H9 (cell line): ENCODE measurements around the gene AFAP1. TPM values are rescaled to one million over a fixed set of nuclear protein-coding genes. Genes with fewer than 3 reads are reported as not detected.
A peak's percentile ranks its signal among the peaks of the same experiment; 100 is the strongest.

Source experiments
- DNase-seq: peaks from one replicate; pipeline ENCODE4 v3.0.0-alpha.2; 2017
- H2AFZ ChIP-seq: one replicate; pipeline ENCODE4 v1.6.1; 2013; ENCODE audit warnings: mild to moderate bottlenecking, low read length, control low read depth, moderate library complexity
- H2AK5ac ChIP-seq: 2 replicates; pipeline ENCODE4 v1.6.1; 2013; ENCODE audit warnings: low read length, control low read depth, mixed read lengths; ENCODE audit not compliant: insufficient read length
- H2BK120ac ChIP-seq: one replicate; pipeline ENCODE4 v1.6.1; 2013; ENCODE audit warnings: low read depth, mild to moderate bottlenecking, low read length, control low read depth, inconsistent platforms; ENCODE audit not compliant: poor library complexity, severe bottlenecking
- H2BK12ac ChIP-seq: 2 replicates; pipeline ENCODE4 v1.6.1; 2013; ENCODE audit warnings: low read length, control low read depth, mixed read lengths, low read depth; ENCODE audit not compliant: insufficient read length
- H2BK15ac ChIP-seq: 2 replicates; pipeline ENCODE4 v1.6.1; 2013; ENCODE audit warnings: low read depth, low read length, control low read depth
- H2BK20ac ChIP-seq: one replicate; pipeline ENCODE4 v1.6.1; 2013; ENCODE audit warnings: low read depth, mild to moderate bottlenecking, low read length, control low read depth, inconsistent platforms; ENCODE audit not compliant: poor library complexity, severe bottlenecking
- H2BK5ac ChIP-seq: 2 replicates; pipeline ENCODE4 v1.6.1; 2013; ENCODE audit warnings: low read length, control low read depth, mixed read lengths; ENCODE audit not compliant: insufficient read length
- H3K14ac ChIP-seq: 2 replicates; pipeline ENCODE4 v1.6.1; 2013; ENCODE audit warnings: low read length, control low read depth; ENCODE audit not compliant: insufficient read depth
- H3K18ac ChIP-seq: 2 replicates; pipeline ENCODE4 v1.6.1; 2013; ENCODE audit warnings: low read depth, mild to moderate bottlenecking, mixed read lengths, low read length, control low read depth; ENCODE audit not compliant: insufficient read length
- H3K23ac ChIP-seq: 2 replicates; pipeline ENCODE4 v1.6.1; 2013; ENCODE audit warnings: low read length, control low read depth, mixed read lengths, low read depth; ENCODE audit not compliant: insufficient read length
- H3K23me2 ChIP-seq: 2 replicates; pipeline ENCODE4 v1.6.1; 2013; ENCODE audit warnings: low read depth, mild to moderate bottlenecking, mixed read lengths, low read length, control low read depth; ENCODE audit not compliant: insufficient read length, poor library complexity, severe bottlenecking
- H3K27ac ChIP-seq: 2 replicates; pipeline ENCODE4 v1.5.1; 2013; ENCODE audit warnings: low read length, control low read depth, mixed read lengths, low read depth; ENCODE audit not compliant: insufficient read length
- H3K27me3 ChIP-seq: 2 replicates; pipeline ENCODE4 v1.6.1; 2013; ENCODE audit warnings: low read length, control low read depth, inconsistent platforms; ENCODE audit not compliant: insufficient read depth
- H3K4ac ChIP-seq: 2 replicates; pipeline ENCODE4 v1.6.1; 2013; ENCODE audit warnings: low read depth, mild to moderate bottlenecking, control low read depth, inconsistent platforms, low read length, moderate library complexity
- H3K4me1 ChIP-seq: 2 replicates; pipeline ENCODE4 v1.6.1; 2013; ENCODE audit warnings: low read length, control low read depth, inconsistent platforms; ENCODE audit not compliant: insufficient read depth
- H3K4me2 ChIP-seq: 2 replicates; pipeline ENCODE4 v1.6.1; 2013; ENCODE audit warnings: low read length, control low read depth, mixed read lengths; ENCODE audit not compliant: insufficient read length, insufficient read depth
- H3K56ac ChIP-seq: 2 replicates; pipeline ENCODE4 v1.6.1; 2013; ENCODE audit warnings: low read depth, mild to moderate bottlenecking, mixed read lengths, low read length, control low read depth; ENCODE audit not compliant: insufficient read length
- H3K79me1 ChIP-seq: 2 replicates; pipeline ENCODE4 v1.6.1; 2013; ENCODE audit warnings: low read depth, mild to moderate bottlenecking, moderate library complexity, low read length, control low read depth, inconsistent platforms; ENCODE audit not compliant: insufficient read depth, poor library complexity, severe bottlenecking
- H3K79me2 ChIP-seq: 2 replicates; pipeline ENCODE4 v1.6.1; 2013; ENCODE audit warnings: low read length, control low read depth, inconsistent platforms; ENCODE audit not compliant: insufficient read depth
- H3K9ac ChIP-seq: 2 replicates; pipeline ENCODE4 v1.6.1; 2013; ENCODE audit warnings: low read length, control low read depth, mixed read lengths; ENCODE audit not compliant: insufficient read length; ENCODE audit errors: extremely low read depth
- H3K9me3 ChIP-seq: one replicate; pipeline ENCODE4 v1.6.1; 2013; ENCODE audit warnings: low read depth, low read length, inconsistent platforms; ENCODE audit not compliant: control insufficient read depth
- H3T11ph ChIP-seq: one replicate; pipeline ENCODE4 v1.6.1; 2013; ENCODE audit warnings: mild to moderate bottlenecking, low read length, control low read depth, inconsistent platforms
- H4K20me1 ChIP-seq: one replicate; pipeline ENCODE4 v1.6.1; 2013; ENCODE audit not compliant: control insufficient read depth, insufficient read length, insufficient read depth
- H4K5ac ChIP-seq: 2 replicates; pipeline ENCODE4 v1.6.1; 2013; ENCODE audit warnings: low read depth, mild to moderate bottlenecking, mixed read lengths, low read length, control low read depth; ENCODE audit not compliant: insufficient read length
- H4K8ac ChIP-seq: replicated peaks from 2 replicates; pipeline ENCODE4 v1.6.1; 2013; ENCODE audit warnings: low read length, control low read depth, mixed read lengths, low read depth; ENCODE audit not compliant: insufficient read length
- H4K91ac ChIP-seq: 2 replicates; pipeline ENCODE4 v1.6.1; 2013; ENCODE audit warnings: low read depth, mild to moderate bottlenecking, moderate library complexity, mixed read lengths, low read length, control low read depth; ENCODE audit not compliant: insufficient read length
- H3K27ac Mint-ChIP-seq, 3 experiments: 2 replicates in 2 of 3; 3 replicates in 1 of 3; pipeline ENCODE4 v1.8.0; 2020 to 2021; ENCODE audit warnings: mixed read lengths in 3 of 3, mild to moderate bottlenecking in 1 of 3, moderate library complexity in 1 of 3
- H3K27me3 Mint-ChIP-seq: 2 replicates; pipeline ENCODE4 v1.8.0; 2021; ENCODE audit warnings: low read depth, mild to moderate bottlenecking, moderate library complexity, mixed read lengths
- H3K36me3 Mint-ChIP-seq, 3 experiments: 2 replicates in 2 of 3; 3 replicates in 1 of 3; pipeline ENCODE4 v1.8.0; 2020 to 2021; ENCODE audit warnings: low read depth in 3 of 3, mixed read lengths in 3 of 3; ENCODE audit not compliant: insufficient read depth in 1 of 3
- H3K4me1 Mint-ChIP-seq, 2 experiments: 2 replicates each; pipeline ENCODE4 v1.8.0; 2020; ENCODE audit warnings: mixed read lengths in 2 of 2
- H3K4me3 Mint-ChIP-seq, 2 experiments: 2 replicates in 1 of 2; 3 replicates in 1 of 2; pipeline ENCODE4 v1.8.0; 2020 to 2021; ENCODE audit warnings: mild to moderate bottlenecking in 2 of 2, mixed read lengths in 2 of 2, moderate library complexity in 1 of 2
- H3K9me3 Mint-ChIP-seq, 2 experiments: 2 replicates in 1 of 2; 3 replicates in 1 of 2; pipeline ENCODE4 v1.8.0; 2020; ENCODE audit warnings: mild to moderate bottlenecking in 2 of 2, mixed read lengths in 2 of 2, moderate library complexity in 1 of 2
- CTCF ChIP-seq: fragments of 200-600 bp; sonication (generic); conservative IDR thresholded peaks from 3 replicates; pipeline ENCODE4 v1.8.0; 2021; ENCODE audit warnings: antibody characterized with exemption, mild to moderate bottlenecking
- WGBS: extraction: QIAGEN DNeasy Blood & Tissue Kit; methylation state at CpG from one replicate; pipeline ENCODE4 v1.1.7; 2013; ENCODE audit warnings: missing lambda C conversion rate, low lambda C conversion rate, mixed read lengths; ENCODE audit not compliant: insufficient read length; ENCODE audit errors: extremely low coverage; 5-methylcytosine and 5-hydroxymethylcytosine counted together
- total RNA-seq: library from RNA; stranded (reverse); gene quantifications from 2 replicates; pipeline ENCODE4 v1.2.1, GENCODE V29; 2021

AFAP1 gene
- total RNA-seq, 1 experiment from 2014 or later: 6.5 TPM

GRCh38 chr4:7777871-7778509, 161.7 kb downstream of the AFAP1 start:
- H3K9me3 Mint-ChIP-seq: no peaks in the 10 kb centered on the region
- Histone ChIP-seq H2BK20ac (no peak overlapping the region), H2BK12ac (no peak overlapping the region), H3K4ac (no peak overlapping the region), H2BK5ac (no peak overlapping the region), H3K14ac (no peak overlapping the region), H3K27me3 (no peaks in the 10 kb centered on the region), H2BK120ac (no peak overlapping the region), H3K23me2 (no peaks in the 10 kb centered on the region), H3K79me2 (no peaks in the 10 kb centered on the region), H3K79me1 (no peaks in the 10 kb centered on the region), H2BK15ac (no peak overlapping the region), H2AFZ (no peak overlapping the region), H3K18ac (no peak overlapping the region), H4K8ac (no peak overlapping the region), H3K23ac (no peak overlapping the region), H4K91ac (no peak overlapping the region), H3K9ac (no peak overlapping the region), H3K27ac (no peak overlapping the region), H3K4me1 (no peaks in the 10 kb centered on the region), H2AK5ac (no peak overlapping the region), H3T11ph (no peak overlapping the region), H3K4me2 (no peak overlapping the region), H4K5ac (no peak overlapping the region), H3K56ac (no peak overlapping the region), H3K9me3 (no peaks in the 10 kb centered on the region), H4K20me1 (no peaks in the 10 kb centered on the region)
- peaks cover 9 to 37% (median 27%) of the 10 kb centered on the region in 3 experiments for H3K36me3 Mint-ChIP-seq
- no peak for TF ChIP-seq CTCF
- H3K27me3 Mint-ChIP-seq: no peaks in the 10 kb centered on the region
- no peak overlapping the region for H3K4me3 Mint-ChIP-seq
- no peak for DNase-seq
- no CpG with 5 or more reads among the region's 10 CpGs for WGBS
- H3K4me1 Mint-ChIP-seq: peaks cover 12 to 16% of the 10 kb centered on the region in 2 experiments
- peak overlapping the region in 2 of 3 experiments; percentile 41 to 66; a peak in 3 of 7 replicates for H3K27ac Mint-ChIP-seq
